K562 (cell line): ENCODE measurements around the gene DIS3L. TPM values are rescaled to one million over a fixed set of nuclear protein-coding genes. Genes with fewer than 3 reads are reported as not detected.

Experiments
- ATF1 ChIP-seq, 2 experiments: fragments of 450-650 bp in 1 of 2; IDR thresholded peaks; 2 replicates each; pipeline ENCODE4 v1.6.1; 2016; ENCODE audit warnings: missing compliant biosample characterization in 1 of 2, missing genetic modification characterization in 1 of 2
- BCL6 ChIP-seq: fragments of 250-450 bp; sonication (Bioruptor Pico); IDR thresholded peaks from 2 replicates; pipeline ENCODE4 v1.4.0; 2020
- CCNT2 ChIP-seq: IDR thresholded peaks from 2 replicates; pipeline ENCODE4 v1.6.1; 2011; ENCODE audit warnings: borderline replicate concordance, low read depth, mild to moderate bottlenecking, moderate library complexity, mixed read lengths, low read length; ENCODE audit not compliant: insufficient read length; ENCODE audit errors: extremely low read depth
- CEBPG ChIP-seq, 3 experiments: fragments of 200-800 bp in 1 of 3; sonication (Bioruptor generic) in 1 of 3; sonication (generic) in 1 of 3; formaldehyde crosslinking in 1 of 3; IDR thresholded peaks in 2 of 3; conservative IDR thresholded peaks in 1 of 3; 2 replicates each; pipeline versions ENCODE4 v1.6.1 to v1.8.0; 2016 to 2022; ENCODE audit warnings: missing compliant biosample characterization in 2 of 3, missing genetic modification characterization in 2 of 3, mild to moderate bottlenecking in 1 of 3, missing genetic modification reagents in 1 of 3
- CREB5 ChIP-seq: fragments of 250-450 bp; sonication (Bioruptor Pico); IDR thresholded peaks from 2 replicates; pipeline ENCODE4 v1.5.0; 2020; ENCODE audit warnings: mild to moderate bottlenecking
- EGR1 ChIP-seq: fragments of 450-650 bp; conservative IDR thresholded peaks from 2 replicates; pipeline ENCODE4 v1.6.1; 2017; ENCODE audit warnings: mild to moderate bottlenecking
- HOMEZ ChIP-seq: fragments of 250-450 bp; sonication (Bioruptor Pico); IDR thresholded peaks from 2 replicates; pipeline ENCODE4 v1.4.0; 2020; ENCODE audit warnings: mild to moderate bottlenecking, moderate library complexity
- HOXB6 ChIP-seq: fragments of 250-450 bp; sonication (Bioruptor Pico); IDR thresholded peaks from 2 replicates; pipeline ENCODE4 v1.5.1; 2022; ENCODE audit warnings: mild to moderate bottlenecking, borderline replicate concordance
- MXI1 ChIP-seq: IDR thresholded peaks from 2 replicates; pipeline ENCODE4 v1.6.1; 2011; ENCODE audit warnings: low read depth, mild to moderate bottlenecking, improper control_type of control experiment, low read length
- ZBTB2 ChIP-seq: fragments of 450-650 bp; IDR thresholded peaks from 2 replicates; pipeline ENCODE4 v1.6.1; 2016; ENCODE audit warnings: antibody characterized with exemption
- ZFPM2 ChIP-seq: fragments of 250-450 bp; sonication (Bioruptor Pico); IDR thresholded peaks from 2 replicates; pipeline ENCODE4 v1.5.1; 2022; ENCODE audit warnings: mild to moderate bottlenecking
- ZNF134 ChIP-seq: fragments of 250-450 bp; sonication (Bioruptor Pico); conservative IDR thresholded peaks from 2 replicates; pipeline ENCODE4 v1.4.0; 2020
- ZNF592 ChIP-seq: fragments of 450-650 bp; IDR thresholded peaks from 2 replicates; pipeline ENCODE4 v1.6.1; 2017; ENCODE audit warnings: antibody characterized with exemption, mild to moderate bottlenecking
- ZNF655 ChIP-seq: fragments of 250-450 bp; sonication (Bioruptor Pico); IDR thresholded peaks from 2 replicates; pipeline ENCODE4 v1.5.0; 2021
- polyA plus RNA-seq, 8 experiments: library from polyadenylated mRNA; depleted of rRNA in 4 of 8; stranded (reverse) in 5 of 8; unstranded in 3 of 8; fragments of >200 nt; fragmentation: Nextera tagmentation in 2 of 8; fragmentation: Illumina TruSeq in 1 of 8; extraction: Ambion mirVana in 2 of 8; extraction: Trizol in 1 of 8; gene quantifications; 2 replicates each; pipeline versions ENCODE4 v1.2.1 to v1.2.3, GENCODE V29; 2011 to 2014; ENCODE audit warnings: inconsistent platforms in 1 of 8, missing spikeins in 1 of 8
- total RNA-seq, 7 experiments: library from RNA; depleted of rRNA in 6 of 7; stranded (reverse); fragments of >200 nt in 6 of 7; fragmentation: Illumina TruSeq in 2 of 7; extraction: Trizol in 2 of 7; gene quantifications; 2 replicates each; pipeline versions ENCODE4 v1.2.1 to v1.2.3, GENCODE V29; 2011 to 2021; ENCODE audit warnings: low replicate concordance in 1 of 7

DIS3L gene
- total and polyA plus RNA-seq, 9 of the 15 experiments (the other 6 are each of a cell fraction or from before 2014, with no cell fraction given) = 5.9 to 34.6 (median 16.9) TPM

GRCh38 chr15:66356359-66357236 is 63.2 kb downstream of the DIS3L start, which contains the start of gene TIPIN (continued):
- no peak for TF ChIP-seq ZNF592
- TF ChIP-seq HOMEZ = no peak
- TF ChIP-seq CCNT2 = no peak
- TF ChIP-seq BCL6 (CRISPR knock-in tag) = no peak
- TF ChIP-seq CREB5 (CRISPR knock-in tag) = no peak
- no peak for TF ChIP-seq ZNF655 (CRISPR knock-in tag)
- TF ChIP-seq EGR1 = no peak
- TF ChIP-seq ATF1 (CRISPR knock-in tag; IDR thresholded peaks at IDR 0.05) = peak; percentile 57
- peak; percentile 90 for TF ChIP-seq ATF1 (tag; IDR thresholded peaks at IDR 0.05)
- no peak for TF ChIP-seq CEBPG (CRISPR knock-in tag; IDR thresholded peaks at IDR 0.05)
- no peak for TF ChIP-seq CEBPG (tag; conservative IDR thresholded peaks at IDR 0.05 in 1 of 2, IDR thresholded peaks at IDR 0.05 in 1 of 2)
- TF ChIP-seq HOXB6 (CRISPR knock-in tag) = no peak
- TF ChIP-seq ZFPM2 = no peak
- TF ChIP-seq ZBTB2 = 0 out of 2 replicates have a peak, but pooled peaks have one; percentile 60
- no peak for TF ChIP-seq ZNF134 (CRISPR knock-in tag)
- peak; percentile 44; the same call in 1 of the 2 replicates for TF ChIP-seq MXI1
